ENCODE results near the gene AKAP6.

DNA sequence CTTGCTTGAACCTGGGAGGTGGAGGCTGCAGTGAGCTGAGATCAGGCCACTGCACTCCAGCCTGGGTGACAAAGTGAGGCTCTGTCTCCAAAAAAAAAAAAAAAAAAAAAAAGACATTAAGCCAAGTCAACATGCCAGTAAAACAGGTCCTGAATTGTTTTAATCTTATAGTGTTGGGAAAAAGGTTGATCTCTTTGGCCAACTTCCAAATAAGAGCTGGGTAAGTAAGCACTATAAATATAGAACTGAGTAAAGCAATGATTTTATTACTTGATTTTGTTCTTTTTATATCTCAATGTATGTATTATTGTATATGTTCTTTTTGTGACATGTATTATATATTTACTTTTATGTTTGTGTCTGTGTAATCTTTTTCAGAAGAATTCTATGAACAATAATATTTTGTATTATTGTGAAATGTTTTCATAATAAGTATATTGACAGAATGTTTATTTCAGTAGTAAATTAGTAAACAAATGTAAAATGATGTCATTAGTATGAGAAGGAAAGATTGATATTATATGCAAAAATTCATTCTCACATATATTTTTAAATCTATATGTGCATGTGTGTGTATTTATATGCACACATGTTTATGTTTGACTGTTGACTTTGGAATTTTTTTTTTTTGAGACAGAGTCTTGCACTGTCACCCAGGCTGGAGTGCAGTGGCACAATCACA lies 9.6 kb upstream of the AKAP6 start:
- TF ChIP-seq CTCF (conservative IDR thresholded peaks at IDR 0.05; ENCODE audit: low read length) (no peak), EZH2phosphoT487 (IDR thresholded peaks at IDR 0.05; ENCODE audit: borderline replicate concordance, low read depth, low read length) (no peak)

Measured in OCI-LY7 (cell line).